Bronchial epithelial cell (primary cell): ENCODE results near the gene TCF20. TPM values are rescaled to one million over a fixed set of nuclear protein-coding genes. Genes with fewer than 3 reads are reported as not detected.
A peak's percentile ranks its signal among the peaks of the same experiment; 100 is the strongest.

Source experiments
- DNase-seq: peaks from one replicate; pipeline ENCODE4 v3.0.0-alpha.2; 2010; ENCODE audit warnings: low read depth
- FAIRE-seq: peaks from 2 replicates; lab custom pipeline; 2011; peaks lifted over from hg19 to GRCh38; lab: Jason Lieb, UNC
- H3K27me3 ChIP-seq: 2 replicates; pipeline ENCODE4 v1.5.1; 2011; ENCODE audit warnings: low read length; ENCODE audit not compliant: control insufficient read depth, insufficient read depth
- H3K36me3 ChIP-seq: 2 replicates; pipeline ENCODE4 v1.5.1; 2011; ENCODE audit warnings: low read length; ENCODE audit not compliant: control insufficient read depth, insufficient read depth
- H3K4me3 ChIP-seq: 2 replicates; pipeline ENCODE4 v1.5.1; 2011; ENCODE audit warnings: mild to moderate bottlenecking, low read depth, low read length, control low read depth
- total RNA-seq: library from RNA; depleted of rRNA; stranded (reverse); fragments of >200 nt; gene quantifications from 2 replicates; pipeline ENCODE4 v1.2.1, GENCODE V29; 2014
- TF ChIP-seq, protein P1 (sequence below): IDR thresholded peaks from 2 replicates; pipeline ENCODE4 v1.5.1; 2011; ENCODE audit warnings: mild to moderate bottlenecking, moderate library complexity, low read length, control low read depth, inconsistent platforms; ENCODE audit not compliant: insufficient read depth, severe bottlenecking

The TCF20 gene
- total RNA-seq, 1 donor from 2014 or later = 40.8 TPM

DNA sequence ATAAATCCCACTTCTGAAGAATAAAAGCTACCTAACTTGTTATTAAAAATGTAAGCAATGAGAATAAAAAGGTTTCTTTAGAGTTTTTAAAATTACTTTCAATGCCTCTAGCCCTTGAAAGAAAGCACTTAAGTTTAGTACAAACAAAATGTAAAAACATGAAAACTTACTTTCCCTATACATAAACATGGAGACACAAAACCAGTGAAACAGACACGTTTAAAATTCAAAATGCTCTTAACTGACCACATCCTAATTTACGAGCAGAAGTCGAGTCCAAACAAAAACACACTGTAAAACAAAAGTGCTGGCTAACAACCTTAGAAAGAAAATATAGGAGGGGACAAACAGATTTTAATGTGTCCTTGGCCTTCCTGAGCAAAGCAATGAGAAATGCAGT lies 36.6 kb downstream of the TCF20 start:
- FAIRE-seq (no peak), DNase-seq (no peak)
- Histone ChIP-seq H3K27me3 (no peaks in the 10 kb centered on the region), H3K36me3 (no peaks in the 10 kb centered on the region), H3K4me3 (no peak overlapping the region)
- TF ChIP-seq, protein P1, sequence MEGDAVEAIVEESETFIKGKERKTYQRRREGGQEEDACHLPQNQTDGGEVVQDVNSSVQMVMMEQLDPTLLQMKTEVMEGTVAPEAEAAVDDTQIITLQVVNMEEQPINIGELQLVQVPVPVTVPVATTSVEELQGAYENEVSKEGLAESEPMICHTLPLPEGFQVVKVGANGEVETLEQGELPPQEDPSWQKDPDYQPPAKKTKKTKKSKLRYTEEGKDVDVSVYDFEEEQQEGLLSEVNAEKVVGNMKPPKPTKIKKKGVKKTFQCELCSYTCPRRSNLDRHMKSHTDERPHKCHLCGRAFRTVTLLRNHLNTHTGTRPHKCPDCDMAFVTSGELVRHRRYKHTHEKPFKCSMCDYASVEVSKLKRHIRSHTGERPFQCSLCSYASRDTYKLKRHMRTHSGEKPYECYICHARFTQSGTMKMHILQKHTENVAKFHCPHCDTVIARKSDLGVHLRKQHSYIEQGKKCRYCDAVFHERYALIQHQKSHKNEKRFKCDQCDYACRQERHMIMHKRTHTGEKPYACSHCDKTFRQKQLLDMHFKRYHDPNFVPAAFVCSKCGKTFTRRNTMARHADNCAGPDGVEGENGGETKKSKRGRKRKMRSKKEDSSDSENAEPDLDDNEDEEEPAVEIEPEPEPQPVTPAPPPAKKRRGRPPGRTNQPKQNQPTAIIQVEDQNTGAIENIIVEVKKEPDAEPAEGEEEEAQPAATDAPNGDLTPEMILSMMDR = no peak

DNA sequence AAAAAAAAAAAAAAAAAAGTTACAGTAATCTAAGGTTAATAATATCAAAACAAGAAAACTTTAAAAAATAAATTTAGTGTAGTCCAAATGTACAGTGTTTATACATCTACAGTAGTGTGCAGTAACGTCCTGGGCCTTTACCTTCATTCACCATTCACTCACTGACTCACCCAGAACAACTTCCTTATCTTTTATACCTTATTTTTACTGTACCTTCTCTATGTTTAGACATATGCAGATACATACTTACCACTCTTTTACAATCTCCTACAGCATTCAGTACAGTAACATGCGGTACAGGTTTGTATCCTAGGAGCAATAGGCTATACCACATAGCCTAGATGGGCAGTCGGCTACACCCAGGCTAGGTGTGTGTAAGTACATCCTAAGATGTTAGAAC lies 38.5 kb downstream of the TCF20 start:
- Histone ChIP-seq H3K4me3 (no peak overlapping the region), H3K36me3 (no peaks in the 10 kb centered on the region), H3K27me3 (no peaks in the 10 kb centered on the region)
- TF ChIP-seq, protein P1 = no peak
- DNase-seq (no peak), FAIRE-seq (no peak)

DNA sequence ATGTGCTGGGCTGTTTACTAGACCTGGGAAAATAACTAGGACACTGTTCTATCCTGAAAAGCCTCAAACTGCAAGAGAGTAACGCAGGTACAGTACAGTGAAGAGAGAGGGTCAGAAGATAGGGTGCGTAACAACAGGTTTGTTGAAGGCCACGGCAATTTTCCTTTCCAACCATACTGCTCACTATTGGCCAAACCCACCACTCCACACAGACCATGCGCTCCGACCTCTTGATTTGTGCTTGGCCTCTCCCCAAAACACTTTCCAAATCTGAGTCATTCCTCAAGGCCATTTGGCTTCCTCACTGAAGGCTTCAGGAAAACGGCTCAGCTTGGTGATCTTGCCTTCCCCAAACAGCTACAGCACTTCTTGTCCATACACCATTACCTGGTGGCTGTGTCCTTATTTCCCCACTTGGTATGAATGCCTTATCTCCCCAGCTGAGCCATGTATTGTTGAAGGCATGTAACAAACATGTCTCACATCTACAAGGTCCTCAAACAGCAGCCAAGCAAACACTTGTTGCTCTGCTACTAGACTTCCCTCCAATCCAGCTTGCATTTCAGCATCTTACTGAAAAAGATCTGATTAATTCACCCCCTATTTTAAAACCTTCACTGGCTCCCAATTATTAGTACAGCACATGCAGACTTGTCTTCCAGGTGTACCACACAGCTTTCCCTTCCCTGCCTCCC lies 40.9 kb downstream of the TCF20 start:
- FAIRE-seq (peak; percentile 93), DNase-seq (peak; percentile 15)
- H3K27me3 ChIP-seq = no peaks in the 10 kb centered on the region
- H3K36me3 ChIP-seq = no peaks in the 10 kb centered on the region
- H3K4me3 ChIP-seq = no peak overlapping the region
- TF ChIP-seq, protein P1 = no peak

DNA sequence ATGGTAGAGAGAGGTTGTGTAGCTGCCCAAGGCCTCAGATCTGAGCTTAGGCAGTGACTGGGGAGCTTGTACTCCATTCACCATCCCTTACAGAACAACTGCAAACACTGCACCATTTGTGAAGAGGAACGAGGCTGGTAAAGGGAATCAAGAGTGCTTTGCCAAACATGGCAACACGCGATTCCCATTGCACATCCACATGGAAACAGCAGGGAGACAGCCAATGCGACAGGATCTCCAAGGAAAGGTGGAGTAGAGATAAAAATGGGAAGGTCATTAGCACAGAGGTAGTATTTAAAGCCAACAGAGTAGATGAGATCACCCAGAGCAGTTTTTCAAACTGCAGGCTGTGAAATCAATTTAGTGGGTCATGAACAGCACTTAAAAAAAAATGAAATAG lies 42.0 kb downstream of the TCF20 start:
- no peak for FAIRE-seq
- Histone ChIP-seq H3K36me3 (no peaks in the 10 kb centered on the region), H3K27me3 (no peaks in the 10 kb centered on the region), H3K4me3 (no peak overlapping the region)
- DNase-seq = no peak
- TF ChIP-seq, protein P1 = no peak

DNA sequence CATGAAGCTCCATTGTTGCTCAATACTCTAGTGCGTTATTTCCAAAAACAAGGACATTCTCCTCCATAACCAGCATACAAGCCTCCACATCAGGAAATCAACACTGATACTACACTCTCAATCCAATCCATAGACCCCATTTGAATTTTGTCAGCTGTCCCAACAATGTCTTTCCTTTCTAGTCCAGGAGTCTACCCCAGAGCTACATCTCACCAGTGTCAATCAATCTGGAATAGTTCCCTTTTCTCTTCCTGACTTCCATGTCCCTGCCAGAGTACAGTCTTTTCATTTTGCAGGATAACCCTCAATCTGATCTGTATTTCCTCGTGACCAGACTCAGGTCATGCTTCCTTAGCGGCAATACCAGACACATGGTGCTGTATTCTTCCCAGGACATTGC lies 43.0 kb downstream of the TCF20 start:
- no peaks in the 10 kb centered on the region for H3K27me3 ChIP-seq
- FAIRE-seq = peak; percentile 80
- H3K36me3 ChIP-seq = no peaks in the 10 kb centered on the region
- TF ChIP-seq, protein P1 = no peak
- DNase-seq = no peak
- H3K4me3 ChIP-seq = no peak overlapping the region

DNA sequence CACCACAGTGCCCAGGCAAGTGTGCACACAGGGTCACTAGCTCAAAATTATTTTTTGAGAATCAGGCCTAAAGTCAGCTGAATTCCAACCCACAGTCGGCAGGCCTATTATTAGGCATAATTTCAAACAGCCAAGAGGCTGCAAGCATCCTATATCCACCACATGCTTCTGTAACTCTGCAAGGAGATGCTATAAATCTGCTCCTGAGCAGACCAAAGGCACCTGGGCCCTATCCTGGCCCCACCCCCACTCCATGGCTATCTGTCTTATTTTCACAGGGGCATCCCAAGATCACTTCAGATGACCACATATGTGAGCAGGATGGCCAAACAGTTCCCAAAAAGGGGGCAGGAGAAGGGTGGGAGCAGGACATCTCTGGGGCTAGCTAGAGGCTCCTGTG lies 44.6 kb downstream of the TCF20 start:
- no peaks in the 10 kb centered on the region for H3K27me3 ChIP-seq
- FAIRE-seq (no peak), DNase-seq (no peak)
- H3K4me3 ChIP-seq = no peak overlapping the region
- no peaks in the 10 kb centered on the region for H3K36me3 ChIP-seq
- TF ChIP-seq, protein P1 = no peak
